HEK293T (cell line): Measurements from ENCODE around the gene TMEM176B.

Experiments used
- ARNT ChIP-seq: fragments of 450-650 bp; IDR thresholded peaks from 2 replicates; pipeline ENCODE4 v1.6.1; 2017; ENCODE audit warnings: mild to moderate bottlenecking
- FOXM1 ChIP-seq: fragments of 450-650 bp; IDR thresholded peaks from 2 replicates; pipeline ENCODE4 v1.6.1; 2017; ENCODE audit warnings: mild to moderate bottlenecking, borderline replicate concordance
- L3MBTL2 ChIP-seq: fragments of 450-650 bp; conservative IDR thresholded peaks from 2 replicates; pipeline ENCODE4 v1.6.1; 2016; ENCODE audit warnings: mild to moderate bottlenecking

DNA sequence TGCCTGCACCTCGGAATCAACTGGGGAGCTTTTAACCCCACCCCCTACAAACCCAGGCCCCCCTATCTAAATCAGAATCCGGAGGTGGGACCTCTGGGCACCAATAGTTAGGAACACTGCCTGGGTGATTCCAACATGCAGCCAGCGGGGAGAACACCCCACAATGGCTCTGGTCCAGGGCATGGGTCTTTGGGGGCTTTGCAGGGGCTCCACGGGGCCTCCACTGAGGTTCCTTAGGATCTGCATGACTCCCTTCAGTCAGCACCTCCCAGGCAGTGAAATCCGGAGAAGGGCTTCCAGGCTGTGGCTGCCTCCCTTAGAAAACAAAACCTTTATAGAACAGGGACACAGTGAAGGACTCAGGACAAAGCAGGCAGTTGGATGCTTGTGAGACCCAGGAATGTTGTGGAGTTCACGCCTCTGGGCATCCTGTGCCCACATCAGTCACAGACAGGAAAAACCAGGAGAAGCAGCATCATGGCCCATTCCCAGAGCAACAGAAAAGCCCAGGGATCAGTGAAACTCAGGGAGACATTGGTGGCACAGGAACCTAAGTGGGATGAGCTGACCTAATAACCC lies 35.6 kb upstream of the TMEM176B start:
- no peak for TF ChIP-seq FOXM1
- TF ChIP-seq L3MBTL2 = no peak
- TF ChIP-seq ARNT = no peak
